HepG2 (cell line): ENCODE results near the gene MILR1. TPM values are rescaled to one million over a fixed set of nuclear protein-coding genes. Genes with fewer than 3 reads are reported as not detected.

ENCODE experiments used
- ATAC-seq: fragments of 200-7000 bp; cut with Tn5 transposase; 3 replicates; pipeline ENCODE4 v1.9.1; 2020; ENCODE audit warnings: mild to moderate bottlenecking, moderate library complexity
- BruUV-seq: library from RNA; stranded (reverse); fragments of 400-500 nt; replicated peaks from 2 replicates; lab custom pipeline; 2021; lab: Mats Ljungman, UMichigan
- CTCF ChIA-PET: fragments of 300-600 bp; formaldehyde crosslinking; extraction: SDS; loops from one replicate; lab custom pipeline; 2021; ENCODE audit warnings: low total read pairs, inconsistent platforms, low intra/inter-chr PET ratio; lab: Yijun Ruan, JAX
- POLR2A ChIA-PET: fragments of 350-600 bp; sonication (Branson Sonifier 250); formaldehyde crosslinking; loops from one replicate; lab custom pipeline; 2020; ENCODE audit warnings: antibody characterized with exemption, inconsistent platforms; lab: Yijun Ruan, JAX
- DNase-seq: peaks from one replicate; pipeline ENCODE4 v3.0.0-alpha.2; 2015; ENCODE audit warnings: low spot score
- FAIRE-seq: peaks from 3 replicates; lab custom pipeline; 2011; peaks lifted over from hg19 to GRCh38; lab: Jason Lieb, UNC
- H2AFZ ChIP-seq: one replicate; pipeline ENCODE4 v1.6.1; 2011; ENCODE audit warnings: low read length, inconsistent platforms
- H3K27ac ChIP-seq: fragments of 300-600 bp; 3 replicates; pipeline ENCODE4 v1.8.0; 2011; ENCODE audit warnings: mixed run types, mild to moderate bottlenecking, mixed read lengths, low read length, inconsistent platforms; ENCODE audit not compliant: insufficient read depth; ENCODE audit errors: extremely low read length
- H3K27me3 ChIP-seq, 2 experiments: fragments of 200-600 bp in 1 of 2; 2 replicates in 1 of 2; 3 replicates in 1 of 2; pipeline versions ENCODE4 v1.6.0 to v1.8.0; 2011; ENCODE audit warnings: low read length in 2 of 2, mild to moderate bottlenecking in 2 of 2, moderate library complexity in 2 of 2, inconsistent platforms in 1 of 2; ENCODE audit not compliant: insufficient read depth in 2 of 2, control insufficient read depth in 1 of 2
- H3K36me3 ChIP-seq, 2 experiments: fragments of 200-600 bp in 1 of 2; replicated peaks in 1 of 2; 2 replicates in 1 of 2; 3 replicates in 1 of 2; pipeline versions ENCODE4 v1.5.1 to v1.8.0; 2011; ENCODE audit warnings: low read length in 2 of 2, inconsistent platforms in 1 of 2; ENCODE audit not compliant: insufficient read depth in 2 of 2, control insufficient read depth in 1 of 2
- H3K4me1 ChIP-seq: 2 replicates; pipeline ENCODE4 v1.5.1; 2012; ENCODE audit warnings: low read length, inconsistent platforms; ENCODE audit not compliant: insufficient read depth
- H3K4me2 ChIP-seq: 2 replicates; pipeline ENCODE4 v1.6.0; 2011; ENCODE audit warnings: low read depth, low read length, inconsistent platforms
- H3K4me3 ChIP-seq, 3 experiments: fragments of 200-600 bp in 1 of 3; sonication (generic), shearing (Covaris generic) in 1 of 3; replicated peaks in 1 of 3; 2 replicates each; pipeline ENCODE4 v1.5.1; 2011 to 2016; ENCODE audit warnings: low read length in 3 of 3, inconsistent platforms in 2 of 3, low read depth in 2 of 3, mild to moderate bottlenecking in 2 of 3, control low read depth in 1 of 3, mixed read lengths in 1 of 3; ENCODE audit not compliant: insufficient read depth in 1 of 3
- H3K79me2 ChIP-seq: one replicate; pipeline ENCODE4 v1.6.1; 2011; ENCODE audit warnings: low read length, inconsistent platforms; ENCODE audit not compliant: insufficient read depth
- H3K9ac ChIP-seq: 2 replicates; pipeline ENCODE4 v1.6.0; 2011; ENCODE audit warnings: mild to moderate bottlenecking, low read depth, low read length, inconsistent platforms; ENCODE audit not compliant: insufficient read depth
- H3K9me3 ChIP-seq: 2 replicates; pipeline ENCODE4 v1.5.1; 2012; ENCODE audit warnings: mild to moderate bottlenecking, low read length
- H4K20me1 ChIP-seq: 2 replicates; pipeline ENCODE4 v1.6.0; 2011; ENCODE audit warnings: inconsistent platforms, mild to moderate bottlenecking, low read length, moderate library complexity; ENCODE audit not compliant: insufficient read depth
- BRCA1 ChIP-seq: sonication (generic); formaldehyde crosslinking; IDR thresholded peaks from 2 replicates; pipeline ENCODE4 v1.4.0; 2020; ENCODE audit warnings: missing genetic modification reagents
- NR0B2 ChIP-seq: sonication (generic); formaldehyde crosslinking; IDR thresholded peaks from 2 replicates; pipeline ENCODE4 v1.4.0; 2020; ENCODE audit warnings: mild to moderate bottlenecking, missing genetic modification reagents
- POLR2G ChIP-seq: fragments of 200-400 bp; formaldehyde crosslinking; IDR thresholded peaks from 2 replicates; pipeline ENCODE4 v1.6.1; 2018; ENCODE audit warnings: mild to moderate bottlenecking, low read depth, low read length, moderate library complexity
- WGBS: methylation state at CpG from one replicate; pipeline ENCODE4 v1.1.6; 2017; ENCODE audit warnings: low lambda C conversion rate; 5-methylcytosine and 5-hydroxymethylcytosine counted together
- in situ Hi-C: cut with HindIII; loops from 2 replicates; pipeline ENCODE4 v1.10.0; 2017; ENCODE audit warnings: low pct_unique_long_range_greater_than_20kb; ENCODE audit not compliant: extremely low pct_ligation_motif_present
- intact Hi-C: fragments of 100-400 bp; cut with micrococcal nuclease; formaldehyde crosslinking; loops from one replicate; pipeline ENCODE4 v1.10.0; 2022; ENCODE audit not compliant: unreplicated experiment
- polyA plus RNA-seq, 8 experiments: library from polyadenylated mRNA; depleted of rRNA in 3 of 8; stranded (reverse) in 7 of 8; unstranded in 1 of 8; fragments of >200 nt; fragmentation: Illumina TruSeq in 4 of 8; extraction: Trizol in 4 of 8; gene quantifications; 2 replicates each; pipeline versions ENCODE4 v1.2.1 to v1.2.3, GENCODE V29; 2011 to 2016; ENCODE audit warnings: low read depth in 4 of 8, missing spikeins in 1 of 8, mixed read lengths in 1 of 8; ENCODE audit not compliant: insufficient read depth in 1 of 8
- total RNA-seq, 5 experiments: library from RNA; depleted of rRNA; stranded (reverse); fragments of >200 nt; fragmentation: Illumina TruSeq; extraction: Trizol; gene quantifications; 2 replicates each; pipeline ENCODE4 v1.2.3, GENCODE V29; 2016; ENCODE audit warnings: low read depth in 1 of 5
- TF ChIP-seq, protein P1 (sequence below): sonication (generic); formaldehyde crosslinking; IDR thresholded peaks from 2 replicates; pipeline ENCODE4 v1.4.0; 2020; ENCODE audit warnings: missing genetic modification reagents, borderline replicate concordance

MILR1 gene
- total and polyA plus RNA-seq, 2 of the 13 experiments (the other 11 are each of a cell fraction or from before 2014, with no cell fraction given) = 0.27 to 1.7 TPM

DNA sequence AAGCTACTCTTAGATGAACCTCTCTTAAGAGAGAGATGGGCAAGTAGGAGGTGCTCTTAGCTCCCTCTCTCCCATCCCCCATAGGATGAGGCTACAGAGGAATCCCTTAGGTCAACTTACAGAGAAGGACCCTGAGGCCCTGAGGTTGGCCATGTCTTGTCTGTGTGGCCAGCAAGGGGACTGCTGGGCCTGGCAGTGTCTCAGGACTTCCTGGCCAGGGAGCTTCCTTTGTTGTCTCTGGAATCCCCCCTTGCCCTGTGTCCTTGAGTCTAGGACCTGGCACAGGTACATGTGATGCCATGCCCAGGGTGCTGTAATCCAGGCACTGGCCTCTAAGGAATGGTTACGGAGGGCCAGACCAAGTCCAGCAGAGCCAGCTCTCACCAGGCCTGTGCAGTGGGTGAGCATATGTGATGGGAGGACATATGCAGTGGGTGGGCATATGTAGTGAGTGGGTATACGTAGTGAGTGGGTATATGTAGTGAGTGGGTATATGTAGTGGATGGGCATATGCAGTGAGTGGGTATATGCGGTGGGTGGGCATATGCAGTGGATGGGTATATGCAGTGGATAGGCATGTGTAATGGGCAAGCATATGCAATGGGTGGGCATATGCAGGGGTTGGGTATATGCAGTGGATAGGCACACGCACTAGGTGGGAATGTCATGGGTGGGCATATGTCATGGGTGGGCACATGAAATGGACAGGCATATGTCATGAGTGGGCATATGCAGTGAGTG is 38.0 kb upstream of the MILR1 start (continued):
- TF ChIP-seq, protein P1, sequence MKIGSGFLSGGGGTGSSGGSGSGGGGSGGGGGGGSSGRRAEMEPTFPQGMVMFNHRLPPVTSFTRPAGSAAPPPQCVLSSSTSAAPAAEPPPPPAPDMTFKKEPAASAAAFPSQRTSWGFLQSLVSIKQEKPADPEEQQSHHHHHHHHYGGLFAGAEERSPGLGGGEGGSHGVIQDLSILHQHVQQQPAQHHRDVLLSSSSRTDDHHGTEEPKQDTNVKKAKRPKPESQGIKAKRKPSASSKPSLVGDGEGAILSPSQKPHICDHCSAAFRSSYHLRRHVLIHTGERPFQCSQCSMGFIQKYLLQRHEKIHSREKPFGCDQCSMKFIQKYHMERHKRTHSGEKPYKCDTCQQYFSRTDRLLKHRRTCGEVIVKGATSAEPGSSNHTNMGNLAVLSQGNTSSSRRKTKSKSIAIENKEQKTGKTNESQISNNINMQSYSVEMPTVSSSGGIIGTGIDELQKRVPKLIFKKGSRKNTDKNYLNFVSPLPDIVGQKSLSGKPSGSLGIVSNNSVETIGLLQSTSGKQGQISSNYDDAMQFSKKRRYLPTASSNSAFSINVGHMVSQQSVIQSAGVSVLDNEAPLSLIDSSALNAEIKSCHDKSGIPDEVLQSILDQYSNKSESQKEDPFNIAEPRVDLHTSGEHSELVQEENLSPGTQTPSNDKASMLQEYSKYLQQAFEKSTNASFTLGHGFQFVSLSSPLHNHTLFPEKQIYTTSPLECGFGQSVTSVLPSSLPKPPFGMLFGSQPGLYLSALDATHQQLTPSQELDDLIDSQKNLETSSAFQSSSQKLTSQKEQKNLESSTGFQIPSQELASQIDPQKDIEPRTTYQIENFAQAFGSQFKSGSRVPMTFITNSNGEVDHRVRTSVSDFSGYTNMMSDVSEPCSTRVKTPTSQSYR (CRISPR knock-in tag) = peak; percentile 62; the same call in 1 of the 2 replicates
- 0 out of 2 replicates have a peak, but pooled peaks have one; percentile 39 for TF ChIP-seq POLR2G

DNA sequence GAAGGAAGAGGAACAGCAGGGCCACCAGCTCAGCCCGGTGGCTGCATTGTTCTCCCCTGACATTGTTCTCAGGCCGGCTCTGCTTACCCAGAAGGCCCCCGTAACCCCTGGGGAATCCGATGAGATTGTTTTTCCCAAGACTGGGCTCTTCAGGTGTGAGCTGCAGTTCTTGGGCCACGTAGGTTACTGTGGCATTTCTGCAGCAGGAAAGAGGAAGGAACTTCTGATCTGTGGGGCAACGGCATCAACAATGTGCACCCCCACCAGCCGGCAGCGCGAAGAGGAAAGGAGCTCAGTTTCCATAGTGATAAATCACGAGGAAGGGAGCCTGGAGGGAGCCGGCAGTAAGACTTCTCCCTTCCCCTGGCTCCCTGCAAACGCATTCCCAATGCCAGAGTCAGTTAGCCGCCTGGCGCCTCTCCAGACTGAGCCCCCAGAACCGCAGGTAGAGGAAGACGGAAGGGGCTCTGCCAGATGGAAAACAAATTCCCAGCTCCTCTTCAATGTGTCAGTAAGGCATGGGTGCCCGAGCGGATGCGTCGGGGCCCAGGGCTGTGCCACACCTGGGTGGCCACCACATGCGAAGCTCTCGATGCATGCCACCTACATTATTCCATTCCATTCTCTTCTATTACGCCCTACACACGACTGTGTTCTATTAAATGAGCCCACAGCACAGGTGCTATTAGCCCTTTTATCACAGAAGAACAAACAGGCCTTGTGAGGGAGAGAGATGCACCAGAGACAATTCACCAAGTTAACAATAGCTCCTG is 36.7 kb upstream of the MILR1 start:
- H3K4me2 ChIP-seq = peak overlapping the region; percentile 50
- H3K79me2 ChIP-seq = no peaks in the 10 kb centered on the region
- no TSS peak for BruUV-seq
- H3K27ac ChIP-seq = no peak overlapping the region
- H3K9me3 ChIP-seq = no peaks in the 10 kb centered on the region
- FAIRE-seq (no peak), ATAC-seq (no peak), DNase-seq (no peak)
- intact Hi-C loops = no loop called here
- H3K4me3 ChIP-seq = peak overlapping the region in 1 of 3 experiments; percentile 34; a peak in 1 of 6 replicates
- H3K4me1 ChIP-seq = peaks cover 47% of the 10 kb centered on the region
- CTCF ChIA-PET = no interaction called here
- no peak for TF ChIP-seq BRCA1 (CRISPR knock-in tag)
- TF ChIP-seq NR0B2 = 0 out of 2 replicates have a peak, but pooled peaks have one; percentile 40
- H3K9ac ChIP-seq = no peak overlapping the region
- H3K36me3 ChIP-seq = no peaks in the 10 kb centered on the region
- H2AFZ ChIP-seq = no peak overlapping the region
- 55% methylated on average over 24 of the region's 24 CpGs for WGBS
- in situ Hi-C loops = no loop called here
- POLR2A ChIA-PET = interaction anchor here (1.0 kb wide), 1 partner anchor 95 kb away, joined by 4 read pairs; the partner anchor contains the start of genes CEP95 and DDX5
- no peaks in the 10 kb centered on the region for H3K27me3 ChIP-seq
- H4K20me1 ChIP-seq = peaks cover 8% of the 10 kb centered on the region; the same call in 1 of the 2 replicates
